ENCODE results near the gene SELENOH.

The SELENOH gene

GRCh38 chr11:57751176-57751575 is 9.9 kb downstream of the SELENOH start:
- no peak for DNase-seq

- DNase-seq: no peak
Observed at GRCh38 chr11:57751676-57752253, 10.5 kb downstream of the SELENOH start, which contains the start of gene BTBD18. BTBD18 (minus strand) TSS chr11:57751819; CDS start chr11:57751188, 631 bp downstream.

GRCh38 chr11:57752954-57753353 is 11.7 kb downstream of the SELENOH start:
- DNase-seq: no peak

- no peak for DNase-seq
Observed at GRCh38 chr11:57758174-57758573, 16.9 kb downstream of the SELENOH start.

GRCh38 chr11:57761301-57762234 is 20.3 kb downstream of the SELENOH start, which contains the start of gene CTNND1:
CTNND1 (plus strand) TSS chr11:57761802; CDS start chr11:57791479, 29,677 bp downstream.
- DNase-seq: no peak

GRCh38 chr11:57762235-57762861 is 21.1 kb downstream of the SELENOH start:
- no peak for DNase-seq

- DNase-seq: no peak
Observed at GRCh38 chr11:57763568-57763967, 22.3 kb downstream of the SELENOH start.

GRCh38 chr11:57764021-57764420 is 22.7 kb downstream of the SELENOH start:
- DNase-seq: no peak

GRCh38 chr11:57764566-57764965 is 23.3 kb downstream of the SELENOH start:
- no peak for DNase-seq

GRCh38 chr11:57764972-57765371 is 23.7 kb downstream of the SELENOH start:
- DNase-seq: no peak

- no peak for DNase-seq
Observed at GRCh38 chr11:57770793-57771192, 29.5 kb downstream of the SELENOH start.

GRCh38 chr11:57771365-57771764 is 30.1 kb downstream of the SELENOH start:
- DNase-seq: no peak

GRCh38 chr11:57772562-57772961 is 31.3 kb downstream of the SELENOH start:
- DNase-seq: no peak

GRCh38 chr11:57773026-57773598 is 31.8 kb downstream of the SELENOH start:
- no peak for DNase-seq

- no peak for DNase-seq
Observed at GRCh38 chr11:57775491-57775890, 34.2 kb downstream of the SELENOH start.

GRCh38 chr11:57776031-57776521 is 34.8 kb downstream of the SELENOH start:
- no peak for DNase-seq

GRCh38 chr11:57776577-57777210 is 35.4 kb downstream of the SELENOH start:
- no peak for DNase-seq

GRCh38 chr11:57777969-57778317 is 36.7 kb downstream of the SELENOH start:
- DNase-seq: no peak

GRCh38 chr11:57778318-57779037 is 37.2 kb downstream of the SELENOH start:
- no peak for DNase-seq

- no peak for DNase-seq
Observed at GRCh38 chr11:57779276-57779675, 38.0 kb downstream of the SELENOH start.

- no peak for DNase-seq
Observed at GRCh38 chr11:57781529-57781943, 40.2 kb downstream of the SELENOH start.

- no peak for DNase-seq
Observed at GRCh38 chr11:57785072-57785471, 43.8 kb downstream of the SELENOH start.

Data from stimulated activated CD4-positive, alpha-beta T cell treated with anti-CD3 and anti-CD28 coated beads, Interleukin-4, amount 100 ng/mL, for 4 hours (primary cell).